H9 (cell line): ENCODE data around the gene ABCE1. TPM values are rescaled to one million over a fixed set of nuclear protein-coding genes. Genes with fewer than 3 reads are reported as not detected.
A peak's percentile ranks its signal among the peaks of the same experiment; 100 is the strongest.

ENCODE experiments used
- DNase-seq: peaks from one replicate; pipeline ENCODE4 v3.0.0-alpha.2; 2017
- H2AFZ ChIP-seq: one replicate; pipeline ENCODE4 v1.6.1; 2013; ENCODE audit warnings: mild to moderate bottlenecking, low read length, control low read depth, moderate library complexity
- H2AK5ac ChIP-seq: 2 replicates; pipeline ENCODE4 v1.6.1; 2013; ENCODE audit warnings: low read length, control low read depth, mixed read lengths; ENCODE audit not compliant: insufficient read length
- H2BK120ac ChIP-seq: one replicate; pipeline ENCODE4 v1.6.1; 2013; ENCODE audit warnings: low read depth, mild to moderate bottlenecking, low read length, control low read depth, inconsistent platforms; ENCODE audit not compliant: poor library complexity, severe bottlenecking
- H2BK12ac ChIP-seq: 2 replicates; pipeline ENCODE4 v1.6.1; 2013; ENCODE audit warnings: low read length, control low read depth, mixed read lengths, low read depth; ENCODE audit not compliant: insufficient read length
- H2BK15ac ChIP-seq: 2 replicates; pipeline ENCODE4 v1.6.1; 2013; ENCODE audit warnings: low read depth, low read length, control low read depth
- H2BK20ac ChIP-seq: one replicate; pipeline ENCODE4 v1.6.1; 2013; ENCODE audit warnings: low read depth, mild to moderate bottlenecking, low read length, control low read depth, inconsistent platforms; ENCODE audit not compliant: poor library complexity, severe bottlenecking
- H2BK5ac ChIP-seq: 2 replicates; pipeline ENCODE4 v1.6.1; 2013; ENCODE audit warnings: low read length, control low read depth, mixed read lengths; ENCODE audit not compliant: insufficient read length
- H3K14ac ChIP-seq: 2 replicates; pipeline ENCODE4 v1.6.1; 2013; ENCODE audit warnings: low read length, control low read depth; ENCODE audit not compliant: insufficient read depth
- H3K18ac ChIP-seq: 2 replicates; pipeline ENCODE4 v1.6.1; 2013; ENCODE audit warnings: low read depth, mild to moderate bottlenecking, mixed read lengths, low read length, control low read depth; ENCODE audit not compliant: insufficient read length
- H3K23ac ChIP-seq: 2 replicates; pipeline ENCODE4 v1.6.1; 2013; ENCODE audit warnings: low read length, control low read depth, mixed read lengths, low read depth; ENCODE audit not compliant: insufficient read length
- H3K23me2 ChIP-seq: 2 replicates; pipeline ENCODE4 v1.6.1; 2013; ENCODE audit warnings: low read depth, mild to moderate bottlenecking, mixed read lengths, low read length, control low read depth; ENCODE audit not compliant: insufficient read length, poor library complexity, severe bottlenecking
- H3K27ac ChIP-seq: 2 replicates; pipeline ENCODE4 v1.5.1; 2013; ENCODE audit warnings: low read length, control low read depth, mixed read lengths, low read depth; ENCODE audit not compliant: insufficient read length
- H3K27me3 ChIP-seq: 2 replicates; pipeline ENCODE4 v1.6.1; 2013; ENCODE audit warnings: low read length, control low read depth, inconsistent platforms; ENCODE audit not compliant: insufficient read depth
- H3K4ac ChIP-seq: 2 replicates; pipeline ENCODE4 v1.6.1; 2013; ENCODE audit warnings: low read depth, mild to moderate bottlenecking, control low read depth, inconsistent platforms, low read length, moderate library complexity
- H3K4me1 ChIP-seq: 2 replicates; pipeline ENCODE4 v1.6.1; 2013; ENCODE audit warnings: low read length, control low read depth, inconsistent platforms; ENCODE audit not compliant: insufficient read depth
- H3K4me2 ChIP-seq: 2 replicates; pipeline ENCODE4 v1.6.1; 2013; ENCODE audit warnings: low read length, control low read depth, mixed read lengths; ENCODE audit not compliant: insufficient read length, insufficient read depth
- H3K56ac ChIP-seq: 2 replicates; pipeline ENCODE4 v1.6.1; 2013; ENCODE audit warnings: low read depth, mild to moderate bottlenecking, mixed read lengths, low read length, control low read depth; ENCODE audit not compliant: insufficient read length
- H3K79me1 ChIP-seq: 2 replicates; pipeline ENCODE4 v1.6.1; 2013; ENCODE audit warnings: low read depth, mild to moderate bottlenecking, moderate library complexity, low read length, control low read depth, inconsistent platforms; ENCODE audit not compliant: insufficient read depth, poor library complexity, severe bottlenecking
- H3K79me2 ChIP-seq: 2 replicates; pipeline ENCODE4 v1.6.1; 2013; ENCODE audit warnings: low read length, control low read depth, inconsistent platforms; ENCODE audit not compliant: insufficient read depth
- H3K9ac ChIP-seq: 2 replicates; pipeline ENCODE4 v1.6.1; 2013; ENCODE audit warnings: low read length, control low read depth, mixed read lengths; ENCODE audit not compliant: insufficient read length; ENCODE audit errors: extremely low read depth
- H3K9me3 ChIP-seq: one replicate; pipeline ENCODE4 v1.6.1; 2013; ENCODE audit warnings: low read depth, low read length, inconsistent platforms; ENCODE audit not compliant: control insufficient read depth
- H3T11ph ChIP-seq: one replicate; pipeline ENCODE4 v1.6.1; 2013; ENCODE audit warnings: mild to moderate bottlenecking, low read length, control low read depth, inconsistent platforms
- H4K20me1 ChIP-seq: one replicate; pipeline ENCODE4 v1.6.1; 2013; ENCODE audit not compliant: control insufficient read depth, insufficient read length, insufficient read depth
- H4K5ac ChIP-seq: 2 replicates; pipeline ENCODE4 v1.6.1; 2013; ENCODE audit warnings: low read depth, mild to moderate bottlenecking, mixed read lengths, low read length, control low read depth; ENCODE audit not compliant: insufficient read length
- H4K8ac ChIP-seq: replicated peaks from 2 replicates; pipeline ENCODE4 v1.6.1; 2013; ENCODE audit warnings: low read length, control low read depth, mixed read lengths, low read depth; ENCODE audit not compliant: insufficient read length
- H4K91ac ChIP-seq: 2 replicates; pipeline ENCODE4 v1.6.1; 2013; ENCODE audit warnings: low read depth, mild to moderate bottlenecking, moderate library complexity, mixed read lengths, low read length, control low read depth; ENCODE audit not compliant: insufficient read length
- H3K27ac Mint-ChIP-seq, 3 experiments: 2 replicates in 2 of 3; 3 replicates in 1 of 3; pipeline ENCODE4 v1.8.0; 2020 to 2021; ENCODE audit warnings: mixed read lengths in 3 of 3, mild to moderate bottlenecking in 1 of 3, moderate library complexity in 1 of 3
- H3K27me3 Mint-ChIP-seq: 2 replicates; pipeline ENCODE4 v1.8.0; 2021; ENCODE audit warnings: low read depth, mild to moderate bottlenecking, moderate library complexity, mixed read lengths
- H3K36me3 Mint-ChIP-seq, 3 experiments: 2 replicates in 2 of 3; 3 replicates in 1 of 3; pipeline ENCODE4 v1.8.0; 2020 to 2021; ENCODE audit warnings: low read depth in 3 of 3, mixed read lengths in 3 of 3; ENCODE audit not compliant: insufficient read depth in 1 of 3
- H3K4me1 Mint-ChIP-seq, 2 experiments: 2 replicates each; pipeline ENCODE4 v1.8.0; 2020; ENCODE audit warnings: mixed read lengths in 2 of 2
- H3K4me3 Mint-ChIP-seq, 2 experiments: 2 replicates in 1 of 2; 3 replicates in 1 of 2; pipeline ENCODE4 v1.8.0; 2020 to 2021; ENCODE audit warnings: mild to moderate bottlenecking in 2 of 2, mixed read lengths in 2 of 2, moderate library complexity in 1 of 2
- H3K9me3 Mint-ChIP-seq, 2 experiments: 2 replicates in 1 of 2; 3 replicates in 1 of 2; pipeline ENCODE4 v1.8.0; 2020; ENCODE audit warnings: mild to moderate bottlenecking in 2 of 2, mixed read lengths in 2 of 2, moderate library complexity in 1 of 2
- CTCF ChIP-seq: fragments of 200-600 bp; sonication (generic); conservative IDR thresholded peaks from 3 replicates; pipeline ENCODE4 v1.8.0; 2021; ENCODE audit warnings: antibody characterized with exemption, mild to moderate bottlenecking
- WGBS: extraction: QIAGEN DNeasy Blood & Tissue Kit; methylation state at CpG from one replicate; pipeline ENCODE4 v1.1.7; 2013; ENCODE audit warnings: missing lambda C conversion rate, low lambda C conversion rate, mixed read lengths; ENCODE audit not compliant: insufficient read length; ENCODE audit errors: extremely low coverage; 5-methylcytosine and 5-hydroxymethylcytosine counted together
- total RNA-seq: library from RNA; stranded (reverse); gene quantifications from 2 replicates; pipeline ENCODE4 v1.2.1, GENCODE V29; 2021

ABCE1 gene
- total RNA-seq, 1 experiment from 2014 or later: 112 TPM

- H3K9me3 ChIP-seq: no peaks in the 10 kb centered on the region
- H3K79me1 ChIP-seq: peaks cover 3% of the 10 kb centered on the region
- Mint-ChIP-seq H3K27me3 (no peaks in the 10 kb centered on the region), H3K4me1 (peaks cover 0 to 4% of the 10 kb centered on the region in 2 experiments; a peak in 1 of 4 replicates), H3K27ac (peak overlapping the region in 1 of 3 experiments; percentile 4; a peak in 1 of 7 replicates), H3K36me3 (peaks cover 29 to 52% (median 51%) of the 10 kb centered on the region in 3 experiments), H3K4me3 (no peak overlapping the region), H3K9me3 (no peaks in the 10 kb centered on the region)
- H2BK5ac ChIP-seq: no peak overlapping the region
- H2AK5ac ChIP-seq: no peak overlapping the region
- H2BK120ac ChIP-seq: no peak overlapping the region
- no peak for TF ChIP-seq CTCF
- no peak overlapping the region for H3K56ac ChIP-seq
- no peak overlapping the region for H3K4ac ChIP-seq
- H3K23me2 ChIP-seq: no peaks in the 10 kb centered on the region
- H3K4me2 ChIP-seq: no peak overlapping the region
- H3K9ac ChIP-seq: no peak overlapping the region
- no peak overlapping the region for H2BK20ac ChIP-seq
- H2AFZ ChIP-seq: no peak overlapping the region
- H4K20me1 ChIP-seq: no peaks in the 10 kb centered on the region
- H3K79me2 ChIP-seq: peaks cover 10% of the 10 kb centered on the region; the same call in 1 of the 2 replicates
- no peaks in the 10 kb centered on the region for H3K4me1 ChIP-seq
- no peak overlapping the region for H4K91ac ChIP-seq
- H3K18ac ChIP-seq: no peak overlapping the region
- no peak overlapping the region for H4K8ac ChIP-seq
- H2BK12ac ChIP-seq: no peak overlapping the region
- no peak overlapping the region for H3K27ac ChIP-seq
- no CpG with 5 or more reads among the region's 1 CpG for WGBS
- no peak overlapping the region for H3K23ac ChIP-seq
- no peak overlapping the region for H2BK15ac ChIP-seq
- no peak overlapping the region for H3K14ac ChIP-seq
- no peak overlapping the region for H4K5ac ChIP-seq
- no peaks in the 10 kb centered on the region for H3K27me3 ChIP-seq
- no peak for DNase-seq
- H3T11ph ChIP-seq: no peak overlapping the region
Measured at GRCh38 chr4:145171911-145172310, 73.8 kb downstream of the ABCE1 start.
